H9 (cell line): ENCODE data around the gene ADGRB3. TPM values are rescaled to one million over a fixed set of nuclear protein-coding genes. Genes with fewer than 3 reads are reported as not detected.

Source experiments
- DNase-seq: peaks from one replicate; pipeline ENCODE4 v3.0.0-alpha.2; 2017
- H2AFZ ChIP-seq: one replicate; pipeline ENCODE4 v1.6.1; 2013; ENCODE audit warnings: mild to moderate bottlenecking, low read length, control low read depth, moderate library complexity
- H2AK5ac ChIP-seq: 2 replicates; pipeline ENCODE4 v1.6.1; 2013; ENCODE audit warnings: low read length, control low read depth, mixed read lengths; ENCODE audit not compliant: insufficient read length
- H2BK120ac ChIP-seq: one replicate; pipeline ENCODE4 v1.6.1; 2013; ENCODE audit warnings: low read depth, mild to moderate bottlenecking, low read length, control low read depth, inconsistent platforms; ENCODE audit not compliant: poor library complexity, severe bottlenecking
- H2BK12ac ChIP-seq: 2 replicates; pipeline ENCODE4 v1.6.1; 2013; ENCODE audit warnings: low read length, control low read depth, mixed read lengths, low read depth; ENCODE audit not compliant: insufficient read length
- H2BK15ac ChIP-seq: 2 replicates; pipeline ENCODE4 v1.6.1; 2013; ENCODE audit warnings: low read depth, low read length, control low read depth
- H2BK20ac ChIP-seq: one replicate; pipeline ENCODE4 v1.6.1; 2013; ENCODE audit warnings: low read depth, mild to moderate bottlenecking, low read length, control low read depth, inconsistent platforms; ENCODE audit not compliant: poor library complexity, severe bottlenecking
- H2BK5ac ChIP-seq: 2 replicates; pipeline ENCODE4 v1.6.1; 2013; ENCODE audit warnings: low read length, control low read depth, mixed read lengths; ENCODE audit not compliant: insufficient read length
- H3K14ac ChIP-seq: 2 replicates; pipeline ENCODE4 v1.6.1; 2013; ENCODE audit warnings: low read length, control low read depth; ENCODE audit not compliant: insufficient read depth
- H3K18ac ChIP-seq: 2 replicates; pipeline ENCODE4 v1.6.1; 2013; ENCODE audit warnings: low read depth, mild to moderate bottlenecking, mixed read lengths, low read length, control low read depth; ENCODE audit not compliant: insufficient read length
- H3K23ac ChIP-seq: 2 replicates; pipeline ENCODE4 v1.6.1; 2013; ENCODE audit warnings: low read length, control low read depth, mixed read lengths, low read depth; ENCODE audit not compliant: insufficient read length
- H3K23me2 ChIP-seq: 2 replicates; pipeline ENCODE4 v1.6.1; 2013; ENCODE audit warnings: low read depth, mild to moderate bottlenecking, mixed read lengths, low read length, control low read depth; ENCODE audit not compliant: insufficient read length, poor library complexity, severe bottlenecking
- H3K27ac ChIP-seq: 2 replicates; pipeline ENCODE4 v1.5.1; 2013; ENCODE audit warnings: low read length, control low read depth, mixed read lengths, low read depth; ENCODE audit not compliant: insufficient read length
- H3K27me3 ChIP-seq: 2 replicates; pipeline ENCODE4 v1.6.1; 2013; ENCODE audit warnings: low read length, control low read depth, inconsistent platforms; ENCODE audit not compliant: insufficient read depth
- H3K4ac ChIP-seq: 2 replicates; pipeline ENCODE4 v1.6.1; 2013; ENCODE audit warnings: low read depth, mild to moderate bottlenecking, control low read depth, inconsistent platforms, low read length, moderate library complexity
- H3K4me1 ChIP-seq: 2 replicates; pipeline ENCODE4 v1.6.1; 2013; ENCODE audit warnings: low read length, control low read depth, inconsistent platforms; ENCODE audit not compliant: insufficient read depth
- H3K4me2 ChIP-seq: 2 replicates; pipeline ENCODE4 v1.6.1; 2013; ENCODE audit warnings: low read length, control low read depth, mixed read lengths; ENCODE audit not compliant: insufficient read length, insufficient read depth
- H3K56ac ChIP-seq: 2 replicates; pipeline ENCODE4 v1.6.1; 2013; ENCODE audit warnings: low read depth, mild to moderate bottlenecking, mixed read lengths, low read length, control low read depth; ENCODE audit not compliant: insufficient read length
- H3K79me1 ChIP-seq: 2 replicates; pipeline ENCODE4 v1.6.1; 2013; ENCODE audit warnings: low read depth, mild to moderate bottlenecking, moderate library complexity, low read length, control low read depth, inconsistent platforms; ENCODE audit not compliant: insufficient read depth, poor library complexity, severe bottlenecking
- H3K79me2 ChIP-seq: 2 replicates; pipeline ENCODE4 v1.6.1; 2013; ENCODE audit warnings: low read length, control low read depth, inconsistent platforms; ENCODE audit not compliant: insufficient read depth
- H3K9ac ChIP-seq: 2 replicates; pipeline ENCODE4 v1.6.1; 2013; ENCODE audit warnings: low read length, control low read depth, mixed read lengths; ENCODE audit not compliant: insufficient read length; ENCODE audit errors: extremely low read depth
- H3K9me3 ChIP-seq: one replicate; pipeline ENCODE4 v1.6.1; 2013; ENCODE audit warnings: low read depth, low read length, inconsistent platforms; ENCODE audit not compliant: control insufficient read depth
- H3T11ph ChIP-seq: one replicate; pipeline ENCODE4 v1.6.1; 2013; ENCODE audit warnings: mild to moderate bottlenecking, low read length, control low read depth, inconsistent platforms
- H4K20me1 ChIP-seq: one replicate; pipeline ENCODE4 v1.6.1; 2013; ENCODE audit not compliant: control insufficient read depth, insufficient read length, insufficient read depth
- H4K5ac ChIP-seq: 2 replicates; pipeline ENCODE4 v1.6.1; 2013; ENCODE audit warnings: low read depth, mild to moderate bottlenecking, mixed read lengths, low read length, control low read depth; ENCODE audit not compliant: insufficient read length
- H4K8ac ChIP-seq: replicated peaks from 2 replicates; pipeline ENCODE4 v1.6.1; 2013; ENCODE audit warnings: low read length, control low read depth, mixed read lengths, low read depth; ENCODE audit not compliant: insufficient read length
- H4K91ac ChIP-seq: 2 replicates; pipeline ENCODE4 v1.6.1; 2013; ENCODE audit warnings: low read depth, mild to moderate bottlenecking, moderate library complexity, mixed read lengths, low read length, control low read depth; ENCODE audit not compliant: insufficient read length
- H3K27ac Mint-ChIP-seq, 3 experiments: 2 replicates in 2 of 3; 3 replicates in 1 of 3; pipeline ENCODE4 v1.8.0; 2020 to 2021; ENCODE audit warnings: mixed read lengths in 3 of 3, mild to moderate bottlenecking in 1 of 3, moderate library complexity in 1 of 3
- H3K27me3 Mint-ChIP-seq: 2 replicates; pipeline ENCODE4 v1.8.0; 2021; ENCODE audit warnings: low read depth, mild to moderate bottlenecking, moderate library complexity, mixed read lengths
- H3K36me3 Mint-ChIP-seq, 3 experiments: 2 replicates in 2 of 3; 3 replicates in 1 of 3; pipeline ENCODE4 v1.8.0; 2020 to 2021; ENCODE audit warnings: low read depth in 3 of 3, mixed read lengths in 3 of 3; ENCODE audit not compliant: insufficient read depth in 1 of 3
- H3K4me1 Mint-ChIP-seq, 2 experiments: 2 replicates each; pipeline ENCODE4 v1.8.0; 2020; ENCODE audit warnings: mixed read lengths in 2 of 2
- H3K4me3 Mint-ChIP-seq, 2 experiments: 2 replicates in 1 of 2; 3 replicates in 1 of 2; pipeline ENCODE4 v1.8.0; 2020 to 2021; ENCODE audit warnings: mild to moderate bottlenecking in 2 of 2, mixed read lengths in 2 of 2, moderate library complexity in 1 of 2
- H3K9me3 Mint-ChIP-seq, 2 experiments: 2 replicates in 1 of 2; 3 replicates in 1 of 2; pipeline ENCODE4 v1.8.0; 2020; ENCODE audit warnings: mild to moderate bottlenecking in 2 of 2, mixed read lengths in 2 of 2, moderate library complexity in 1 of 2
- CTCF ChIP-seq: fragments of 200-600 bp; sonication (generic); conservative IDR thresholded peaks from 3 replicates; pipeline ENCODE4 v1.8.0; 2021; ENCODE audit warnings: antibody characterized with exemption, mild to moderate bottlenecking
- WGBS: extraction: QIAGEN DNeasy Blood & Tissue Kit; methylation state at CpG from one replicate; pipeline ENCODE4 v1.1.7; 2013; ENCODE audit warnings: missing lambda C conversion rate, low lambda C conversion rate, mixed read lengths; ENCODE audit not compliant: insufficient read length; ENCODE audit errors: extremely low coverage; 5-methylcytosine and 5-hydroxymethylcytosine counted together
- total RNA-seq: library from RNA; stranded (reverse); gene quantifications from 2 replicates; pipeline ENCODE4 v1.2.1, GENCODE V29; 2021

The ADGRB3 gene
- total RNA-seq, 1 experiment from 2014 or later, result 0.37 TPM

DNA sequence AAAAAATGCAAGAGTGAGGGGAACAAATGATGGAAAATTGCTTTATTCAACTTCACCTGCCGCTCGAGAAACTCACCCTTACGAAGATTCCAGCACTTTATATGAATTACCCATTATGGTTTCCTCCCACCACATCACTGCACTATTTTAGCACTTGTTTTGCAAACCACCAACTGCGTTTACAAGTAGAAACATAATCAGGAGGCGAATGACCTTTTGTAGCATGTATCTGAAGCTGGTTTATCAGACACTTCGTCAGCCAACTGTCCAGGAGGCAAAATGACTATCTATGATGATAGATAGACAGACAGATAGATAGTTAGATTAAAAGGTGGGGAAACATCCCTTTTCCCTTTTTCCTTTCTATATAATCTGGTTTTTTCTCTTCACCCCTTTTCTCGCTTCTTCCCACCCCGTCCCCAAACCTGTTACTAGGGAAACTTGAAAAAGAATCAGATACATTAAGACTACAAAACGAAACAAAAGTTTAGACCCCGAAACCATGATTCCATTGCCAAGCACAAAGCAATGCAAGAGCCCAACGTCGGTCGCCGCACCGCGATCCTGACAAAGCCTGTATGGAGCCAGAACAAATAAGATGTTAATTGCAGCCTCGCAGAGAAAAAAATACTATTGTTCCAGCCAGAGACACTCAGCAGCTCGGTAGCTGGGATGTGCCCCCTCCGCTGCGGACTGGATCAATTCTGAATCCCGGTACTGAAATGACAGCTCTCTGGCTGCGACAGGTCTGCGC lies 933 bp upstream of the ADGRB3 start:
- H3K4me2 ChIP-seq, result peak overlapping the region; percentile 93
- H3K23me2 ChIP-seq, result peaks cover 11% of the 10 kb centered on the region
- no peak overlapping the region for H3K27ac ChIP-seq
- no peaks in the 10 kb centered on the region for H3K79me1 ChIP-seq
- no peaks in the 10 kb centered on the region for H4K20me1 ChIP-seq
- H3K4ac ChIP-seq, result no peak overlapping the region
- peak overlapping the region; percentile 40 to 87 (median 41); a peak in 3 of 7 replicates for H3K27ac Mint-ChIP-seq
- H3K9ac ChIP-seq, result peak overlapping the region; percentile 51
- no peak overlapping the region for H3K18ac ChIP-seq
- no peak overlapping the region for H3K23ac ChIP-seq
- no peak overlapping the region for H4K5ac ChIP-seq
- H3K4me3 Mint-ChIP-seq, result peak overlapping the region; percentile 89 to 96
- no peak overlapping the region for H4K91ac ChIP-seq
- H3K4me1 Mint-ChIP-seq, result peaks cover 16 to 19% of the 10 kb centered on the region in 2 experiments
- H3K36me3 Mint-ChIP-seq, result no peaks in the 10 kb centered on the region
- no peak overlapping the region for H3T11ph ChIP-seq
- no peaks in the 10 kb centered on the region for H3K4me1 ChIP-seq
- H2BK15ac ChIP-seq, result no peak overlapping the region
- H2BK5ac ChIP-seq, result no peak overlapping the region
- peaks cover 69% of the 10 kb centered on the region for H3K27me3 Mint-ChIP-seq
- no peak overlapping the region for H2BK12ac ChIP-seq
- H3K79me2 ChIP-seq, result no peaks in the 10 kb centered on the region
- no peaks in the 10 kb centered on the region; a peak in 3 of 5 replicates for H3K9me3 Mint-ChIP-seq
- no peak overlapping the region; the same call in 1 of the 2 replicates for H3K14ac ChIP-seq
- no peak overlapping the region for H2BK120ac ChIP-seq
- no peak overlapping the region for H3K56ac ChIP-seq
- no peak overlapping the region for H2BK20ac ChIP-seq
- no peaks in the 10 kb centered on the region for H3K9me3 ChIP-seq
- H2AK5ac ChIP-seq, result no peak overlapping the region
- no peak for DNase-seq
- no peak for TF ChIP-seq CTCF
- no peaks in the 10 kb centered on the region; the same call in 1 of the 2 replicates for H3K27me3 ChIP-seq
- WGBS, result no CpG with 5 or more reads among the region's 23 CpGs
- peak overlapping the region; percentile 57 for H2AFZ ChIP-seq
- H4K8ac ChIP-seq, result no peak overlapping the region
